ENCODE measurements around the gene RNPC3.
A peak's percentile ranks its signal among the peaks of the same experiment; 100 is the strongest.

RNPC3 gene

DNA sequence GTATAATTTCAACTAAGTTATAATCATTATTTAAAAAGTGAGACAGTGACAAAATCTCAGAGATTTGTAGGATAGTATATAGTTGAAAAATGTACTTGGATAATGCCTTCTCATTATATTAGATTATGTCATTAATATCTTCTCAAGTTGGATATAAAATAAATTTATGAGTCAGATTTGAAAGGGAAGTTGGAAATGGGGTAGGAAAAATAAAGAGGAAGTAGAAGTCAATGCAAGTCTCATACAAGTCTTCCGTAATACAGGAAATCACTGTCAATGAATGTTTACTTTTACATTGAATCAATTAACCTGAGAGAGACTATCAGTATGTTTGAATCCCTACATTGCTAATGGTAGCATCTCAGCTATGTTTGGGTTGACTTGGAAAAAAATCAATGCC, 16.2 kb upstream of the RNPC3 start:
- FAIRE-seq (no peak), DNase-seq (ENCODE audit: insufficient read length, low spot score) (no peak)
- TF ChIP-seq, protein P1, sequence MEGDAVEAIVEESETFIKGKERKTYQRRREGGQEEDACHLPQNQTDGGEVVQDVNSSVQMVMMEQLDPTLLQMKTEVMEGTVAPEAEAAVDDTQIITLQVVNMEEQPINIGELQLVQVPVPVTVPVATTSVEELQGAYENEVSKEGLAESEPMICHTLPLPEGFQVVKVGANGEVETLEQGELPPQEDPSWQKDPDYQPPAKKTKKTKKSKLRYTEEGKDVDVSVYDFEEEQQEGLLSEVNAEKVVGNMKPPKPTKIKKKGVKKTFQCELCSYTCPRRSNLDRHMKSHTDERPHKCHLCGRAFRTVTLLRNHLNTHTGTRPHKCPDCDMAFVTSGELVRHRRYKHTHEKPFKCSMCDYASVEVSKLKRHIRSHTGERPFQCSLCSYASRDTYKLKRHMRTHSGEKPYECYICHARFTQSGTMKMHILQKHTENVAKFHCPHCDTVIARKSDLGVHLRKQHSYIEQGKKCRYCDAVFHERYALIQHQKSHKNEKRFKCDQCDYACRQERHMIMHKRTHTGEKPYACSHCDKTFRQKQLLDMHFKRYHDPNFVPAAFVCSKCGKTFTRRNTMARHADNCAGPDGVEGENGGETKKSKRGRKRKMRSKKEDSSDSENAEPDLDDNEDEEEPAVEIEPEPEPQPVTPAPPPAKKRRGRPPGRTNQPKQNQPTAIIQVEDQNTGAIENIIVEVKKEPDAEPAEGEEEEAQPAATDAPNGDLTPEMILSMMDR (IDR thresholded peaks at IDR 0.05; ENCODE audit: insufficient read depth, missing control alignments): no peak

- no peak for FAIRE-seq
- DNase-seq (ENCODE audit: insufficient read length, low spot score): no peak
- TF ChIP-seq, protein P1 (IDR thresholded peaks at IDR 0.05; ENCODE audit: insufficient read depth, missing control alignments): no peak
These were observed 11.8 kb upstream of the RNPC3 start for GRCh38 chr1:103513711-103514110.

- DNase-seq (ENCODE audit: insufficient read length, low spot score) (no peak), FAIRE-seq (no peak)
- TF ChIP-seq, protein P1 (IDR thresholded peaks at IDR 0.05; ENCODE audit: insufficient read depth, missing control alignments): peak; percentile 89
These were observed 10.5 kb upstream of the RNPC3 start for GRCh38 chr1:103514920-103515503.

DNA sequence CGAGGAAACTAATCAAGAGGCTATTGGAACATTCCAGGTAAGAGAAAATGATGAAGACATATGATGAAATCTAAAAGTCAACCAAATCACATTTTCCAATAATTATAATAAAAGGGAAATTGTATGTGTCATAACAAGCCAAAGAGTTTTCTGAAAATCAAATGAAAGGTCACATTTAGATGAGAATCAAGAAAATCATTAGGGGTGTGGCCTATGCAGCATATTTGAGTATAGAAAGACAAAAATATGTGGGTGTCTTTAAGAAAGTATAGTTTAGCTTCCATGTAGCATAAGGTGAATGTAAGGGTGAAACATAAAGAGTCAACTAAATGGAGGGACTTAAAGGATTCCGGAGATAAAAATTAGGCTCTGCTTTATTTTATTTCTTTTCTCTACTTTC, 9.2 kb upstream of the RNPC3 start:
- TF ChIP-seq, protein P1 (IDR thresholded peaks at IDR 0.05; ENCODE audit: insufficient read depth, missing control alignments): no peak
- no peak for FAIRE-seq
- no peak for DNase-seq (ENCODE audit: insufficient read length, low spot score)

DNA sequence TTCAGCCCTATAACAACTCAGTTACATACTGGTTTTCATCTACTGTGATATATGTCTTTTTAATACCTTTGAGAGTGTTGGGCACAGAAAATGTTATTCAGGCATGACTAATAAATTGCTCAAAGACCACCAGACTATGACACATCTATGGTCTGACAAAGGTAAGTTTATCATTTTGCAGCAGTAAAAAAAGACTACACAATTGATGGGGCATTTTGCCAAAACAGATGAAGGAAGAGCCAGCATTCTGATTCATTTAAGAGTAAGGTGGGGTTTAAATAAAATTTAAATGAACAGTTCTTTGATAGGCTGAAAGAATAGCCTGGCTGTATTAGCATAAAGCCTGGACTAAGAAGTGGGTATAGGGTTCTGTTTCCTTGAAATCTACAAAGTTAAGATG, 8.8 kb upstream of the RNPC3 start:
- FAIRE-seq (no peak), DNase-seq (ENCODE audit: insufficient read length, low spot score) (no peak)
- TF ChIP-seq, protein P1 (IDR thresholded peaks at IDR 0.05; ENCODE audit: insufficient read depth, missing control alignments): no peak

- TF ChIP-seq, protein P1 (IDR thresholded peaks at IDR 0.05; ENCODE audit: insufficient read depth, missing control alignments): no peak
- DNase-seq (ENCODE audit: insufficient read length, low spot score): no peak
- FAIRE-seq: no peak
These were observed 8.0 kb upstream of the RNPC3 start for GRCh38 chr1:103517380-103518047.

- TF ChIP-seq, protein P1 (IDR thresholded peaks at IDR 0.05; ENCODE audit: insufficient read depth, missing control alignments): no peak
These were observed 4.7 kb upstream of the RNPC3 start for GRCh38 chr1:103520822-103521221.

More at GRCh38 chr1:103520822-103521221, 4.7 kb upstream of the RNPC3 start:
- no peak for FAIRE-seq
- no peak for DNase-seq (ENCODE audit: insufficient read length, low spot score)
